ENCODE data around the gene UIMC1. TPM values are rescaled to one million over a fixed set of nuclear protein-coding genes. Genes with fewer than 3 reads are reported as not detected.

Gene UIMC1
- total RNA-seq, 1 experiment from 2014 or later, result 53.0 TPM

GRCh38 chr5:176902102-176902814 lies 104.3 kb downstream of the UIMC1 start:
- Histone ChIP-seq H2BK15ac (ENCODE audit: low read depth, low read length) (no peak overlapping the region), H3K18ac (ENCODE audit: insufficient read length, low read depth, low read length) (no peak overlapping the region), H4K20me1 (ENCODE audit: control insufficient read depth, insufficient read depth, insufficient read length) (no peaks in the 10 kb centered on the region), H2BK5ac (ENCODE audit: insufficient read length, low read length) (no peak overlapping the region), H3K4ac (ENCODE audit: low read depth, low read length) (no peak overlapping the region), H3K23me2 (ENCODE audit: insufficient read length, low read depth, low read length, poor library complexity, severe bottlenecking) (no peaks in the 10 kb centered on the region), H3K27me3 (ENCODE audit: insufficient read depth, low read length) (no peaks in the 10 kb centered on the region), H2BK120ac (ENCODE audit: low read depth, low read length, poor library complexity, severe bottlenecking) (no peak overlapping the region), H3T11ph (ENCODE audit: low read length) (no peak overlapping the region), H3K27ac (ENCODE audit: insufficient read length, low read depth, low read length) (no peak overlapping the region), H3K23ac (ENCODE audit: insufficient read length, low read depth, low read length) (no peak overlapping the region), H3K79me2 (ENCODE audit: insufficient read depth, low read length) (no peaks in the 10 kb centered on the region), H3K9me3 (ENCODE audit: control insufficient read depth, low read depth, low read length) (no peaks in the 10 kb centered on the region), H3K4me1 (ENCODE audit: insufficient read depth, low read length) (no peaks in the 10 kb centered on the region; the same call in 1 of the 2 replicates), H3K9ac (ENCODE audit: extremely low read depth, insufficient read length, low read length) (no peak overlapping the region), H2BK12ac (ENCODE audit: insufficient read length, low read depth, low read length) (no peak overlapping the region), H2AFZ (ENCODE audit: low read length) (no peak overlapping the region), H4K8ac (replicated peaks; ENCODE audit: insufficient read length, low read depth, low read length) (no peak overlapping the region), H2AK5ac (ENCODE audit: insufficient read length, low read length) (no peak overlapping the region), H4K5ac (ENCODE audit: insufficient read length, low read depth, low read length) (no peak overlapping the region), H3K4me2 (ENCODE audit: insufficient read depth, insufficient read length, low read length) (no peak overlapping the region), H2BK20ac (ENCODE audit: low read depth, low read length, poor library complexity, severe bottlenecking) (no peak overlapping the region), H3K79me1 (ENCODE audit: insufficient read depth, low read depth, low read length, poor library complexity, severe bottlenecking) (no peaks in the 10 kb centered on the region), H3K14ac (ENCODE audit: insufficient read depth, low read length) (no peak overlapping the region), H3K56ac (ENCODE audit: insufficient read length, low read depth, low read length) (no peak overlapping the region), H4K91ac (ENCODE audit: insufficient read length, low read depth, low read length) (no peak overlapping the region)
- Mint-ChIP-seq H3K9me3 (no peaks in the 10 kb centered on the region), H3K4me1 (peaks cover 23 to 27% of the 10 kb centered on the region in 2 experiments), H3K27me3 (ENCODE audit: low read depth) (peaks cover 2% of the 10 kb centered on the region; the same call in 1 of the 2 replicates), H3K4me3 (no peak overlapping the region), H3K27ac (peak overlapping the region in 1 of 3 experiments; percentile 47; a peak in 2 of 7 replicates), H3K36me3 (ENCODE audit: insufficient read depth in 1 of 3, low read depth in 3 of 3) (peaks cover 21 to 53% (median 28%) of the 10 kb centered on the region in 3 experiments; a peak in 6 of 7 replicates)
- DNase-seq, result no peak
- TF ChIP-seq CTCF (conservative IDR thresholded peaks at IDR 0.05), result no peak
- no CpG with 5 or more reads among the region's 6 CpGs for WGBS (ENCODE audit: extremely low coverage, insufficient read length, low lambda C conversion rate)

Data from H9 (cell line).